Heart right ventricle (tissue), 16 donors: ENCODE measurements around the gene R3HDM1. TPM values are rescaled to one million over a fixed set of nuclear protein-coding genes. Genes with fewer than 3 reads are reported as not detected.
A peak's percentile ranks its signal among the peaks of the same experiment; 100 is the strongest.
"Not testable (repeated sequence)": the region's sequence is repeated elsewhere in the genome, so short reads cannot be mapped to it uniquely, and the experiment has no call there.

Source experiments
- ATAC-seq, 8 donors: fragments of 200-7000 bp; cut with Tn5 transposase; one replicate each; pipeline ENCODE4 v1.9.1; 2020; ENCODE audit warnings: mild to moderate bottlenecking in 8 of 8, moderate library complexity in 8 of 8, moderate number of reproducible peaks in 1 of 8
- DNase-seq, 2 donors: peaks; one replicate each; pipeline ENCODE4 v3.0.0-alpha.2; 2020
- H3K27ac ChIP-seq, 10 donors: fragments of 200-600 bp; sonication (generic) in 2 of 10; one replicate each; pipeline versions ENCODE4 v1.5.0 to v1.8.0; 2020 to 2022; ENCODE audit warnings: mild to moderate bottlenecking in 3 of 10
- H3K27me3 ChIP-seq, 7 donors: fragments of 200-600 bp; one replicate each; pipeline ENCODE4 v1.8.0; 2021 to 2022; ENCODE audit warnings: mild to moderate bottlenecking in 2 of 7
- H3K36me3 ChIP-seq, 9 donors: fragments of 200-600 bp; sonication (generic) in 1 of 9; one replicate each; pipeline versions ENCODE4 v1.5.0 to v1.8.0; 2020 to 2022; ENCODE audit warnings: mild to moderate bottlenecking in 2 of 9
- H3K4me1 ChIP-seq, 9 donors: fragments of 200-600 bp; sonication (generic) in 1 of 9; one replicate each; pipeline versions ENCODE4 v1.5.0 to v1.8.0; 2020 to 2022; ENCODE audit warnings: mild to moderate bottlenecking in 4 of 9
- H3K4me3 ChIP-seq, 10 donors: fragments of 200-600 bp; sonication (generic) in 2 of 10; one replicate each; pipeline versions ENCODE4 v1.5.0 to v1.8.0; 2020 to 2022; ENCODE audit warnings: mild to moderate bottlenecking in 7 of 10, moderate library complexity in 2 of 10
- H3K9me3 ChIP-seq, 11 donors: fragments of 200-600 bp in 10 of 11; sonication (generic) in 2 of 11; one replicate each; pipeline versions ENCODE4 v1.5.0 to v1.8.0; 2013 to 2022; ENCODE audit warnings: mild to moderate bottlenecking in 2 of 11, control low read depth in 1 of 11, moderate library complexity in 1 of 11
- CTCF ChIP-seq, 9 donors: fragments of 200-600 bp; sonication (generic) in 2 of 9; IDR thresholded peaks; one replicate each; pipeline versions ENCODE4 v1.5.0 to v1.8.0; 2021 to 2022; ENCODE audit warnings: antibody characterized with exemption in 9 of 9, mild to moderate bottlenecking in 5 of 9, moderate library complexity in 1 of 9
- WGBS, 2 donors: extraction: QIAGEN DNeasy Blood & Tissue Kit; methylation state at CpG; one replicate each; pipeline ENCODE4 v1.1.7; 2013; ENCODE audit warnings: inconsistent platforms in 1 of 2; 5-methylcytosine and 5-hydroxymethylcytosine counted together
- intact Hi-C, 10 donors: fragments of 100-400 bp; cut with DNase I; formaldehyde crosslinking; loops; one replicate each; pipeline versions ENCODE4 v1.11.1 to v1.14.2; 2022
- polyA plus RNA-seq, 2 donors: library from polyadenylated mRNA; stranded (reverse); fragments of 200-250 nt; gene quantifications; one replicate each; pipeline ENCODE4 v1.2.3, GENCODE V29; 2013
- total RNA-seq, 10 donors: library from RNA; stranded (reverse); fragmentation: NEBNext Ultra II Directional in 3 of 10; extraction: Animal tissue kit (Norgen Biotek cat#: 25700) in 3 of 10; gene quantifications; one replicate each; pipeline versions ENCODE4 v1.2.1 to v1.2.4, GENCODE V29; 2021 to 2023
- donor health status: Arrhythmogenic right ventricular cardiomyopathy.
- donor health status: ischemic (EF 13 %, LVEDD 7.1; RV severe dilation, severe dysfunction).
- donor health status: healthy with polysubstance abuse.
- donor health status: DM: no; HTN: yes; CAD: no.
- donor health status: DM: no; HTN: no; CAD: no.
- donor health status: ischemic (EF 25% LVEDD 6.9; RV normal size, moderate dysfunction).
- donor health status: ischemic (EF 25% LVEDD 5.7; RV mildly dilated, moderate dysfunction).
- donor health status: healthy.
- donor health status: DM: yes; HTN: yes; CAD: no.
- donor health status: Ischemic cardiomyopathy.
- donor health status: ischemic (EF 35%, LVEDD 5.7; RV mildly dilated, moderate dysfunction).
- donor health status: nonischemic (EF 11% LVEDD 7.7; RV severe dilation, severe dysfunction).
- donor health status: DM: yes; HTN: yes; CAD: no.
- donor health status: PGD.
- donor health status: ischemic (EF 29% LVEDD 5.4; RV normal size, mild dysfunction).
- donor health status: nonischemic (EF 23%, LVEDD 6.1; RV moderate dilation, normal function).

Gene R3HDM1
- total and polyA plus RNA-seq, 12 donors, result 6.1 to 22.2 (median 17.5) TPM

- WGBS, 2 donors, result 96 to 97% methylated on average over 1 of the region's 1 CpG
- intact Hi-C loops, result no loop called here
- no peak for TF ChIP-seq CTCF (IDR thresholded peaks at IDR 0.05)
Observed at GRCh38 chr2:135525786-135526185, 5.5 kb upstream of the R3HDM1 start.

GRCh38 chr2:135528006-135528405, 3.3 kb upstream of the R3HDM1 start:
- Histone ChIP-seq H3K36me3 (peaks cover 0 to 6% (median 0%) of the 10 kb centered on the region in 9 donors), H3K27me3 (no peaks in the 10 kb centered on the region), H3K27ac (no peak overlapping the region), H3K4me3 (no peak overlapping the region), H3K9me3 (no peaks in the 10 kb centered on the region), H3K4me1 (peaks cover 0 to 20% (median 16%) of the 10 kb centered on the region in 9 donors)
- no peak for DNase-seq
- intact Hi-C loops, result no loop called here
- 94 to 95% methylated on average over 3 of the region's 3 CpGs for whole genome bisulfite sequencing, 2 donors
- ATAC-seq, result no peak
- no peak for TF ChIP-seq CTCF (IDR thresholded peaks at IDR 0.05)

More at GRCh38 chr2:135525786-135526185, 5.5 kb upstream of the R3HDM1 start:
- Histone ChIP-seq H3K27ac (no peak overlapping the region), H3K27me3 (no peaks in the 10 kb centered on the region), H3K36me3 (peaks cover 0 to 6% (median 0%) of the 10 kb centered on the region in 9 donors), H3K4me3 (no peak overlapping the region), H3K4me1 (peaks cover 0 to 7% (median 5%) of the 10 kb centered on the region in 9 donors), H3K9me3 (no peaks in the 10 kb centered on the region)
- DNase-seq, result no peak
- no peak for ATAC-seq

GRCh38 chr2:135530313-135531230, 712 bp upstream of the R3HDM1 start, which contains the start of gene ZRANB3:
Gene ZRANB3, minus strand, starts transcription at chr2:135531218.
- H3K36me3 ChIP-seq, result no peaks in the 10 kb centered on the region
- peak within 1 kb of the TSS; percentile 75 to 95 (median 86) for H3K4me3 ChIP-seq
- H3K9me3 ChIP-seq, result no peaks in the 10 kb centered on the region
- H3K27me3 ChIP-seq, result no peaks in the 10 kb centered on the region
- H3K27ac ChIP-seq, result peak within 1 kb of the TSS; percentile 77 to 96 (median 92)
- ATAC-seq (peak; percentile 88 to 94 (median 91)), DNase-seq (peak; percentile 82 to 96)
- TF ChIP-seq CTCF (IDR thresholded peaks at IDR 0.05), result no peak
- 0% methylated on average over 46 of the region's 46 CpGs for WGBS, 2 donors
- H3K4me1 ChIP-seq, result peaks cover 0 to 21% (median 18%) of the 10 kb centered on the region in 9 donors
- intact Hi-C loops, result no loop called here

- Histone ChIP-seq H3K36me3 (no peaks in the 10 kb centered on the region), H3K27ac (no peak overlapping the region), H3K9me3 (no peaks in the 10 kb centered on the region), H3K4me3 (peak overlapping the region in 6 of 10 donors; percentile 75 to 94 (median 86)), H3K4me1 (peaks cover 0 to 21% (median 18%) of the 10 kb centered on the region in 9 donors), H3K27me3 (no peaks in the 10 kb centered on the region)
- intact Hi-C loops, result no loop called here
- TF ChIP-seq CTCF (IDR thresholded peaks at IDR 0.05), result no peak
- no peak for DNase-seq
- ATAC-seq, result no peak
- 59 to 60% methylated on average over 3 of the region's 3 CpGs for WGBS, 2 donors
Observed at GRCh38 chr2:135532581-135532980, 1.3 kb downstream of the R3HDM1 start.

- 97 to 99% methylated on average over 15 of the region's 15 CpGs for WGBS, 2 donors
- intact Hi-C loops, ATAC-seq, DNase-seq, H3K36me3 ChIP-seq, H3K9me3 ChIP-seq, H3K27me3 ChIP-seq, H3K4me3 ChIP-seq, H3K27ac ChIP-seq: not testable (repeated sequence)
- peaks cover 0 to 21% (median 18%) of the 10 kb centered on the region in 9 donors for H3K4me1 ChIP-seq
Observed at GRCh38 chr2:135533545-135533944, 2.3 kb downstream of the R3HDM1 start.
